B cell (primary cell): ENCODE results near the gene CALCA. TPM values are rescaled to one million over a fixed set of nuclear protein-coding genes. Genes with fewer than 3 reads are reported as not detected.

ENCODE experiments used
- ATAC-seq: fragments of 200-7000 bp; cut with Tn5 transposase; one replicate; pipeline ENCODE4 v1.10.0; 2021; ENCODE audit warnings: low read depth, mild to moderate bottlenecking, moderate number of reproducible peaks, moderate library complexity
- CTCF ChIA-PET: fragments of 350-600 bp; sonication (Branson Sonifier 250); formaldehyde crosslinking; loops from one replicate; lab custom pipeline; 2021; ENCODE audit warnings: antibody characterized with exemption, inconsistent platforms; lab: Charles Lee
- POLR2A ChIA-PET: fragments of 350-600 bp; sonication (Branson Sonifier 250); formaldehyde crosslinking; loops from one replicate; lab custom pipeline; 2021; ENCODE audit warnings: antibody characterized with exemption; lab: Charles Lee
- DNase-seq: peaks from one replicate; pipeline ENCODE4 v3.0.0; 2013
- H2AFZ ChIP-seq: 2 replicates; pipeline ENCODE4 v1.6.1; 2012; ENCODE audit warnings: mild to moderate bottlenecking, low read depth, low read length; ENCODE audit not compliant: insufficient read depth, poor library complexity, severe bottlenecking
- H3K27ac ChIP-seq, 2 donors: 1 replicate in 1 of 2; 2 replicates in 1 of 2; pipeline ENCODE4 v1.5.1; 2012 to 2013; ENCODE audit warnings: low read length in 2 of 2, mild to moderate bottlenecking in 2 of 2, moderate library complexity in 1 of 2
- H3K27me3 ChIP-seq, 4 experiments: fragments of 200-600 bp in 1 of 4; sonication (generic) in 1 of 4; replicated peaks in 1 of 4; 1 replicate in 2 of 4; 2 replicates in 2 of 4; pipeline versions ENCODE4 v1.6.1 to v1.7.0; 2013 to 2016; ENCODE audit warnings: low read length in 3 of 4, mild to moderate bottlenecking in 2 of 4, mixed read lengths in 1 of 4, moderate library complexity in 1 of 4; ENCODE audit not compliant: insufficient read depth in 4 of 4, control insufficient read depth in 3 of 4; ENCODE audit errors: control extremely low read depth in 1 of 4
- H3K36me3 ChIP-seq, 2 experiments: replicated peaks in 1 of 2; 1 replicate in 1 of 2; 2 replicates in 1 of 2; pipeline versions ENCODE4 v1.6.1 to v1.7.1; 2013; ENCODE audit warnings: low read length in 1 of 2; ENCODE audit not compliant: insufficient read depth in 2 of 2, control insufficient read depth in 1 of 2; ENCODE audit errors: control extremely low read depth in 1 of 2, extremely low read depth in 1 of 2
- H3K4me1 ChIP-seq, 2 donors: fragments of 200-600 bp in 1 of 2; sonication (generic) in 1 of 2; 1 replicate in 1 of 2; 2 replicates in 1 of 2; pipeline versions ENCODE4 v1.5.1 to v1.6.1; 2013 to 2017; ENCODE audit warnings: low read length in 2 of 2; ENCODE audit not compliant: control insufficient read depth in 2 of 2, insufficient read depth in 2 of 2
- H3K4me2 ChIP-seq: replicated peaks from 2 replicates; pipeline ENCODE3; 2012; ENCODE audit warnings: mild to moderate bottlenecking, low read depth, low read length; ENCODE audit not compliant: poor library complexity, severe bottlenecking
- H3K4me3 ChIP-seq, 5 experiments: fragments of 200-600 bp in 1 of 5; sonication (generic) in 1 of 5; 1 replicate in 3 of 5; 2 replicates in 2 of 5; pipeline versions ENCODE4 v1.5.1 to v1.7.0; 2011 to 2016; ENCODE audit warnings: low read length in 4 of 5, mild to moderate bottlenecking in 4 of 5, low read depth in 2 of 5, control low read depth in 1 of 5, moderate library complexity in 1 of 5; ENCODE audit not compliant: insufficient read depth in 1 of 5; ENCODE audit errors: control extremely low read depth in 1 of 5, extremely low read depth in 1 of 5
- H3K79me2 ChIP-seq: fragments of 200-600 bp; sonication (generic); one replicate; pipeline ENCODE4 v1.6.0; 2016; ENCODE audit warnings: low read length; ENCODE audit not compliant: control insufficient read depth, insufficient read depth
- H3K9ac ChIP-seq: fragments of 200-600 bp; sonication (generic); 2 replicates; pipeline ENCODE4 v1.6.1; 2017; ENCODE audit warnings: mild to moderate bottlenecking, low read length, moderate library complexity
- H3K9me3 ChIP-seq, 3 donors: one replicate each; pipeline versions ENCODE4 v1.6.1 to v1.7.1; 2013; ENCODE audit warnings: low read length in 2 of 3; ENCODE audit not compliant: control insufficient read depth in 2 of 3, insufficient read depth in 1 of 3; ENCODE audit errors: control extremely low read depth in 1 of 3
- H4K20me1 ChIP-seq: 2 replicates; pipeline ENCODE4 v1.6.0; 2012; ENCODE audit warnings: mild to moderate bottlenecking, low read length; ENCODE audit not compliant: insufficient read depth, control insufficient read depth, poor library complexity, severe bottlenecking
- H3K27ac Mint-ChIP-seq: one replicate; pipeline ENCODE4 v1.8.0; 2021; ENCODE audit warnings: mixed read lengths
- H3K27me3 Mint-ChIP-seq: one replicate; pipeline ENCODE4 v1.8.0; 2021; ENCODE audit warnings: mixed read lengths
- H3K4me1 Mint-ChIP-seq: one replicate; pipeline ENCODE4 v1.8.0; 2021; ENCODE audit warnings: mixed read lengths
- H3K4me3 Mint-ChIP-seq: one replicate; pipeline ENCODE4 v1.8.0; 2021; ENCODE audit warnings: mixed read lengths
- H3K9me3 Mint-ChIP-seq: one replicate; pipeline ENCODE4 v1.8.0; 2022; ENCODE audit warnings: mixed read lengths; ENCODE audit not compliant: insufficient read depth
- EZH2 ChIP-seq: IDR thresholded peaks from 2 replicates; pipeline ENCODE4 v1.6.1; 2012; ENCODE audit warnings: borderline replicate concordance, low read depth, mild to moderate bottlenecking, moderate library complexity, low read length; ENCODE audit not compliant: insufficient read depth, poor library complexity, severe bottlenecking
- WGBS: methylation state at CpG from one replicate; pipeline ENCODE4 v1.1.5; 2013; ENCODE audit warnings: missing lambda C conversion rate; ENCODE audit not compliant: insufficient coverage; 5-methylcytosine and 5-hydroxymethylcytosine counted together
- intact Hi-C: fragments of 100-400 bp; cut with micrococcal nuclease; formaldehyde crosslinking; loops from one replicate; pipeline ENCODE4 v1.10.0; 2022
- polyA plus RNA-seq: library from polyadenylated mRNA; depleted of rRNA; stranded (reverse); fragments of >200 nt; gene quantifications from 2 replicates; pipeline ENCODE4 v1.2.3, GENCODE V29; 2012
- total RNA-seq, 2 donors: library from RNA; stranded (reverse); fragments of 120-200 nt in 1 of 2; gene quantifications; 1 replicate in 1 of 2; 2 replicates in 1 of 2; pipeline versions ENCODE4 v1.2.3 to v1.2.4, GENCODE V29; 2013 to 2022
- TF ChIP-seq, protein P1 (sequence below): fragments of 200-600 bp; IDR thresholded peaks from one replicate; pipeline ENCODE4 v1.8.0; 2022; ENCODE audit warnings: antibody characterized with exemption, mild to moderate bottlenecking

The CALCA gene
- total and polyA plus RNA-seq, 2 donors (not counting 1 experiment from before 2014, with no cell fraction given), result not detected

GRCh38 chr11:14934641-14935351 lies 37.4 kb downstream of the CALCA start:
- Mint-ChIP-seq H3K9me3 (peaks cover 2% of the 10 kb centered on the region), H3K27me3 (peaks cover 17% of the 10 kb centered on the region), H3K4me1 (no peaks in the 10 kb centered on the region), H3K27ac (no peak overlapping the region), H3K4me3 (no peak overlapping the region)
- no peak overlapping the region for H3K4me2 ChIP-seq
- no peaks in the 10 kb centered on the region for H3K4me1 ChIP-seq
- DNase-seq (no peak), ATAC-seq (no peak)
- H4K20me1 ChIP-seq, result no peaks in the 10 kb centered on the region
- no peak for TF ChIP-seq EZH2
- TF ChIP-seq, protein P1, sequence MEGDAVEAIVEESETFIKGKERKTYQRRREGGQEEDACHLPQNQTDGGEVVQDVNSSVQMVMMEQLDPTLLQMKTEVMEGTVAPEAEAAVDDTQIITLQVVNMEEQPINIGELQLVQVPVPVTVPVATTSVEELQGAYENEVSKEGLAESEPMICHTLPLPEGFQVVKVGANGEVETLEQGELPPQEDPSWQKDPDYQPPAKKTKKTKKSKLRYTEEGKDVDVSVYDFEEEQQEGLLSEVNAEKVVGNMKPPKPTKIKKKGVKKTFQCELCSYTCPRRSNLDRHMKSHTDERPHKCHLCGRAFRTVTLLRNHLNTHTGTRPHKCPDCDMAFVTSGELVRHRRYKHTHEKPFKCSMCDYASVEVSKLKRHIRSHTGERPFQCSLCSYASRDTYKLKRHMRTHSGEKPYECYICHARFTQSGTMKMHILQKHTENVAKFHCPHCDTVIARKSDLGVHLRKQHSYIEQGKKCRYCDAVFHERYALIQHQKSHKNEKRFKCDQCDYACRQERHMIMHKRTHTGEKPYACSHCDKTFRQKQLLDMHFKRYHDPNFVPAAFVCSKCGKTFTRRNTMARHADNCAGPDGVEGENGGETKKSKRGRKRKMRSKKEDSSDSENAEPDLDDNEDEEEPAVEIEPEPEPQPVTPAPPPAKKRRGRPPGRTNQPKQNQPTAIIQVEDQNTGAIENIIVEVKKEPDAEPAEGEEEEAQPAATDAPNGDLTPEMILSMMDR, result no peak
- no peak overlapping the region for H2AFZ ChIP-seq
- no peak overlapping the region for H3K4me3 ChIP-seq
- H3K9ac ChIP-seq, result no peak overlapping the region
- H3K27me3 ChIP-seq, result peaks cover 0 to 5% (median 2%) of the 10 kb centered on the region in 4 experiments
- intact Hi-C loops, result no loop called here
- no peaks in the 10 kb centered on the region for H3K36me3 ChIP-seq
- ChIA-PET CTCF (interaction anchor here (0.9 kb wide), 1 partner anchor 26 kb away, joined by 3 read pairs; no protein-coding TSS in a partner anchor), POLR2A (interaction anchor here (0.8 kb wide), 1 partner anchor 170 kb away, joined by 5 read pairs; no protein-coding TSS in a partner anchor)
- H3K9me3 ChIP-seq, result peaks cover 0 to 8% (median 0%) of the 10 kb centered on the region in 3 donors
- H3K27ac ChIP-seq, result no peak overlapping the region
- 83% methylated on average over 1 of the region's 1 CpG for WGBS
- no peaks in the 10 kb centered on the region for H3K79me2 ChIP-seq

DNA sequence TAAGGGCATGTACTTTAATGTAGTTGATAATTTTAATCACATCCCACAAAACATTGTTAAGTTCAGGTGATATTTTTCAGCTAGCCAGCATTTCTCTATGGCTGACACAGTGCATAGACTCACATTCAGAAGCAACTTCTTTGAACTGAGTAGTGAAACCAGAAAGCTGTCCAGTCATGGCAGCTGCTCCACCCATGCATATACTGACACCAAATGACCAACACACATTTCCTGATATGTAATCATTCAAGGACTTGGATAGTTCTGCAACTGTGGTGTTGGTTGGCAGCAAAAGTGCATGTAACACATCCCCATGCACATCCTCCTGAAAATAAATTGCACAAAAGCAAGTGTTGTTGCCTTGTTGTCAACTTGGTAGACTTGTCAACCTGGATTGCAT lies 39.7 kb downstream of the CALCA start:
- peaks cover 3% of the 10 kb centered on the region for H3K9me3 Mint-ChIP-seq
- H2AFZ ChIP-seq, result no peak overlapping the region
- no peaks in the 10 kb centered on the region for H3K4me1 Mint-ChIP-seq
- H4K20me1 ChIP-seq, result no peaks in the 10 kb centered on the region
- no peak overlapping the region for H3K27ac ChIP-seq
- peaks cover 0 to 4% (median 0%) of the 10 kb centered on the region in 3 donors for H3K9me3 ChIP-seq
- TF ChIP-seq, protein P1, result no peak
- TF ChIP-seq EZH2, result no peak
- H3K4me3 Mint-ChIP-seq, result no peak overlapping the region
- ChIA-PET POLR2A (no interaction called here), CTCF (interaction anchor here (1.1 to 1.5 kb wide), 2 partner anchors 25 to 169 kb away, joined by 3 to 4 read pairs; no protein-coding TSS in a partner anchor)
- H3K36me3 ChIP-seq, result no peaks in the 10 kb centered on the region
- ATAC-seq (no peak), DNase-seq (no peak)
- H3K4me3 ChIP-seq, result no peak overlapping the region
- no peaks in the 10 kb centered on the region for H3K79me2 ChIP-seq
- H3K4me1 ChIP-seq, result no peaks in the 10 kb centered on the region
- H3K27ac Mint-ChIP-seq, result no peak overlapping the region
- H3K27me3 Mint-ChIP-seq, result peaks cover 21% of the 10 kb centered on the region
- no peak overlapping the region for H3K9ac ChIP-seq
- no peak overlapping the region for H3K4me2 ChIP-seq
- intact Hi-C loops, result no loop called here
- H3K27me3 ChIP-seq, result peaks cover 0 to 6% (median 5%) of the 10 kb centered on the region in 4 experiments
